HG02852 (cell line): ENCODE results near the gene ZNF304.
"Not testable (repeated sequence)": the region's sequence is repeated elsewhere in the genome, so short reads cannot be mapped to it uniquely, and the experiment has no call there.

Source experiments
- ATAC-seq: cut with Tn5 transposase; IDR thresholded peaks from one replicate; pipeline ENCODE4 v1.9.1; 2021; ENCODE audit warnings: mild to moderate bottlenecking, moderate library complexity; ENCODE audit not compliant: unreplicated experiment

ZNF304 gene

DNA sequence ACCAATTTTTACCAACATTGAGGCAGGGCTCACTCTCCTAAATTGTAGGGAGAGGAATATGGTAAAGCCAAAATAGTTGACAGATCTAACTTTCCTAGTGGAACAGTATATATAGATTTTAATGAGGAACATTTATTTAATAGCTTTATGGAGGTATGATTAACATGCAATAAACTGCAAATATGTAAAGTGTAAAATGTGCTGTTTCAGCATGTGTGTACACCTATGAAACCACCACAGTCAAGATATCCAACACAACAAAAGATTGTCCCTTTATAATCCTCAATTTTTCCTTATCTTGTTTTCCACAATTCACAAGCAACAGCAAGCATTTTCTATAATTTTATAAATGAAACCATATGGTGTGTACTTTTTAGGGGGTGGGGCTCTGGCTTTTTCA lies 8.2 kb downstream of the ZNF304 start:
- ATAC-seq, result no peak

DNA sequence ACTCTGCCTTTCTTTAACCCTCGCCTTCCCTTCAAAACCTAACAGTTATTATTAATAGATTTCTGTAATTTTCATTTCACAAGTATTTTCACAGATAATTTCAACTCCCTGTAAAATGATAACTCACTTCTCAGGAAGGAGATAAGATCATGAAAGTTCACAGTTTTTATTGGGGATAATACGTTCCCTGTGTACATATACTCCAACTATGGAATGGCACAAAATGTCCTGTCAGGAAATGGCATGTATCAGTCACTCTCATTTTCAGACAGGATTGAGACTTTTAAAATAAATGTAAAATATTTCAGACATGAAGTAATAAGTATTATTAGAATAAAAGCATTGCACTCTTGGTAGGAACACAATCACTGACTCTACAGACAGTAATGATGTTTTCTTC lies 11.3 kb downstream of the ZNF304 start:
- no peak for ATAC-seq

DNA sequence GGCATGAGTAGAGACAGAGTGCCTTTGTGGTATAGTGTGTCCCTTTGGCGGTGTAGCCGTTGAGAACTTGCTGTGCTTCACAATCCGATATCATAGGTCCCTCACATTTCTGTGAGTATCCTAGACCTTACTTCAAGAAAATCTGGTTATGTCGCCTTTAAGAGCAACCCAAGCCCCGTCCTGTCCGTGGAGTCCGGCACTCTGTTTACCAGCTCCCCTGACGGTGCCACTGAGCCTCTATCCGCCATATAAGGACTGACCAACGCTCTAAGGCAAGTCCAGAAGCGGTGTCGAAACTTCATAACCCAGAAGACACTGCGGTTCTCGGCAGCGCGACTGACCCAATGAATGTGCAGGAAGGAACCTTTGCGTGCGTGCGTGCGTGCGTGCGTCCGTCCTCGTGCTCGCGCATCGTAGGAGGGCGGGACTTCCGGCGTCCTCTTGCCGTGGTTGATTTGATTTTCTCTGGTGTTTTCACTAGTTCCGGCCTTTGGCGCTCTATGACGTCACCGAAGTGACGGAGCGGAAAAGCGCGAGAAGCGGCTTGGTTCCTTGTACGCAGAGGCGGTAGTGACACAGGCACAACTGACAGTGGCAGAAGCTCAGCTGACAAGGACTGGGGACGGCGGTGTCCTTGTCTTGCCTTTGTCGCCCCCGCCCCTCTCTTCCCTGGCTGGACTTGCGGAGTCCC lies 12.1 kb downstream of the ZNF304 start, which contains the start of the genes TRAPPC2B and ZNF547:
Gene TRAPPC2B, plus strand, starts transcription at position 555 of the 691 bp plus-strand sequence. CDS start 1,283 bp downstream, outside the sequence.
Gene ZNF547, plus strand, starts transcription at position 555 of the 691 bp plus-strand sequence. CDS start 5,005 bp downstream, outside the sequence.
- peak; percentile 93 for ATAC-seq

DNA sequence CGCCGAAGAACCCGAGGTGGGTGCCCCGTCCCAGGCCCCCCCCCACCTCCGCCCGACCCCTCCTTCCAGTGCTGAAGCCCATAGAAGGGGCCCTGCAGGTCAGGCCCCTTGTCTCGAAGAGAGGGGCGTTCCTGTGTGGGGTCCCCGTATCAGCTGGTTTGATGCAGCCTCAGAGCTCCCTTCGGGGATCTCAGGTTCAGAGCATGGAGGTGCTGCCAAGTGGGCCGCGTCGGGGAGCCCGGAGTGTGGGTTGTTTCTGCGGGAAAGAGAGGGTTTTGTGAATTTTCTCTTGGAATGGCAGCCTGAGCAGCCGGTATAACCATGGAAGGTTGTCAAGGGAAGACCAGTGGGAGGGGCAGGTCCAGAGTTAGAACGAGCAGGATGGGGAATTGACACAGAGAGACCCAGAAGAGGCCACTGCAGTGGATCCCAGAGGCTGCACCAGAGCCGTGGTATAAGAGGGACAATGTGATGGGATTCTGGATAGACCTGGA lies 12.7 kb downstream of the ZNF304 start:
- ATAC-seq, result peak; percentile 27

DNA sequence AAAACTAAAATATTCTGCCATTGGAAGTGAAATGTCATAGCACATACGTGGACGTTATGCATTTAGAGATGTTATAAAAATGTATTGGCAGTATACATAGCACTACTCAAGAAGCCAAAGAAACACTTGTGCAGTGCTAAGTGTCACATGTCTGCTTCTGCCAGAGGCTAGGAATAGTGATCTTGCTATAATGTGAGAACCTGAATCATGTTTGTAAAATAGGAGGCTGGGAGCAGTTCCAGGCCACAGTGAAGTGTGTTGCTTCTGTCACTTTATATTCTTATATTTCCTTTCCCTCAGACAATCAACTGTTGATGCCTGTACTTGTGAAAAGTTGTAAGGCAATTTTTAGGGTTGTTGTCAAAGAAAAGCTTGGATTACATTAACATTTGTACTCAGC lies 15.7 kb downstream of the ZNF304 start:
- ATAC-seq, result no peak

DNA sequence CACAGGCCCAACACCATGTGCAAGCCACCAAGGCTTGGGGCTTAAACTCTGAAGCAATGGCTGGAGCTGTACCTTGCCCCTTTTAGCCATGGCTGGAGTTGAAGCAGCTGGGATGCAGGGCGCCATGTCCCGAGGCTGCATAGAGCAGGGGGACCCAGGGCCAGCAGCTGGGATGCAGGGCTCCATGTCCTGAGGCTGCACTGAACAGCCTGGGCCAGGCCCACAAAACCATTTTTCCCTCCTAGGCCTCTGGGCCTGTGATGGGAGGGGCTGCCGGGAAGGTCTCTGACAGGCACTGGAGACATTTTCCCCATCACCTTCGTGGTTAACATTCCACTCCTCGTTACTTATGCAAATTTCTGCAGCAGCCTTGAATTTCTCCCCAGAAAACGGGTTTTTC lies 23.1 kb downstream of the ZNF304 start:
- ATAC-seq, result no peak

DNA sequence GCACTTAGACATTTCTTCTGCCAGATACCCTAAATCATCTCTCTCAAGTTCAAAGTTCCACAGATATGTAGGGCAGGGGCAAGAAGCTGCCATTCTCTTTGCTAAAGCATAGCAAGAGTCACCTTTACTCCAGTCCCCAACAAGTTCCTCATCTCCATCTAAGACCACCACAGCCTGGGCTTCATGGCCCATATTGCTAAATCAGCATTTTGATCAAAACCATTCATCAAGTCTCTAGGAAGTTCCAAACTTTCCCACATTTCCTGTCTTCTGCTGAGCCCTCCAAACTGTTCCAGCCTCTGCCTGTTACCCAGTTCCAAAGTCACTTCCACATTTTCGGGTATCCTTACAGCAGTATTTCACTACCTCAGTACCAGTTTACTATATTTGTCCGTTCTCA lies 23.6 kb downstream of the ZNF304 start:
- not testable (repeated sequence) for ATAC-seq

DNA sequence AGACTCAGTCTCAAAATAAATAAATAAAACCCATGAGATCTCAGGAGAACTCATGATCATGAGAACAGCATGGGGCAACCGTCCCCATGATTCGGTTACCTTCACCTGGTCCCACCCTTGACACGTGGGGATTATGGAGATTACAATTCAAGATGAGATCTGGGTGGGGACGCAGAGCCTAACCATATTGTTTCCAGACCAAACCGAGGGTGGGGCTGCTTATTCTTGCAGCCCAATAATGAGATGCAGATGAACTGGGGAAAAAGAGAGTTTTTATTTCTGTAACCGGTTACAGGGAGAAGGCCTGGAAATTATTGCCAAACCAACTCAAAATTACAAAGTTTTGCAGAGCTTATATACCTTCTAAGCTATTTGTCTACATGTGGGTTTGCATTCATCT lies 25.1 kb downstream of the ZNF304 start:
- no peak for ATAC-seq

DNA sequence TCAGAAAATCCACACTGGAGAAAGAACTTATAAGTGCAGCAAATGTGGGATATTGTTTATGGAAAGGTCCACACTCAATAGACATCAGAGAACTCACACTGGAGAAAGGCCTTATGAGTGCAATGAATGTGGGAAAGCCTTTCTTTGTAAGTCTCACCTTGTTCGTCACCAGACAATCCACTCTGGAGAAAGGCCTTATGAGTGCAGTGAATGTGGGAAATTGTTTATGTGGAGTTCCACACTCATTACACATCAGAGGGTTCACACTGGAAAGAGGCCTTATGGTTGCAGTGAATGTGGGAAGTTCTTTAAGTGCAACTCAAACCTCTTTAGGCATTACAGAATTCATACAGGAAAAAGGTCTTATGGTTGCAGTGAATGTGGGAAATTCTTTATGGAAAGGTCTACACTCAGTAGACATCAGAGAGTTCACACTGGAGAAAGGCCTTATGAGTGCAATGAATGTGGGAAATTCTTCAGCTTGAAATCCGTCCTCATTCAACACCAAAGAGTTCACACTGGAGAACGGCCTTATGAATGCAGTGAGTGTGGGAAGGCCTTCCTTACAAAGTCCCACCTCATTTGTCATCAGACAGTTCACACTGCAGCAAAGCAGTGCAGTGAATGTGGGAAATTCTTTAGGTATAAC lies 26.6 kb downstream of the ZNF304 start:
- ATAC-seq, result no peak

DNA sequence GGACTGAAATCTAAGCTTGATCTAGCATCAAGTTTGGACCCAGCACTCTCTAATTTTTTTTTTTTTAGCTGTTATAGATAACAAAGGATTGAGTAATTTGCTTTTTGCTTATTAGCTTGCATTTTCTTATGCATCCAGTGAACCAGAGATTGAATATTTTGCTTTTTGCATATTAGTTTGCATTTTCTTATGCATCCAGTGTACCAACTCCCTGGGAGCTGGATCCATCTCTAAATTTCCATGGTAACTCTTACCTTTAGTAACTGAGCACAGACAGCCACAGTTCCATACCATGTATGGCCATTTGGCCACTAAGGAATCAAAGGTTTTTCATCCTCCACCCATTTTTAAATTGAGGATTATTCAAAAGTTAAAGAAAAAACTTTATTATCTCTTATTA lies 29.9 kb downstream of the ZNF304 start:
- ATAC-seq, result no peak

DNA sequence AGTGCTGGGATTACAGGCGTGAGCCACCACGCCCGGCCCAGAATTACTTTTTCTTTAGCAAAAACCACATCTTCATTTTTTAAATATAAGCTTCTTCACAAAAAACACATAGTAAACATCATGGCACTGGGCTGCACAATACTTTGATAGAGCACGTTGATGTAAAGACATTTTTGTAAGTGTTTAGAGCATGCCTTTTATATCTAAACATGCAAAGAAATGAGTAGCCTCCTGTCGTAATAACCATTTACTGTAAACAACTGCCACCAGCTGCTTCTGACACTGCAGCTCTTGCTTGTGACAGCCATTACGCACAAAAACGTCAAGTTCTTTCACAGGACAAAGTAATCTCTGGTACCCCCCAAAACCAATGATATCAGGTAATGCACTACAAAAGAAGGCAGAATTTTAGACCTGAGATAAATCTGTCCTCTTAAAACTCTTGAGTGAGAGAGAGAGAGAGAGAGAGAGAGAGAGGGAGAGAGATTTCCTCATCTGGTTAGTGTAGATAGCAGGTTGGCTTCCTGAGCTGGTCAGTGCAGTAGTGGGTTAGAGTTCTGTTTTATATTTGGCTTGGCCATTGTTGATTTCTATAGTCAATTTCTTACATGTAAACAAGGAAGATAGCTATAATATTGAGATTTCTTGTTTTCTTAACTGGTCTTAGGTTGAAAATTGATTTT lies 31.9 kb downstream of the ZNF304 start:
- ATAC-seq, result no peak

DNA sequence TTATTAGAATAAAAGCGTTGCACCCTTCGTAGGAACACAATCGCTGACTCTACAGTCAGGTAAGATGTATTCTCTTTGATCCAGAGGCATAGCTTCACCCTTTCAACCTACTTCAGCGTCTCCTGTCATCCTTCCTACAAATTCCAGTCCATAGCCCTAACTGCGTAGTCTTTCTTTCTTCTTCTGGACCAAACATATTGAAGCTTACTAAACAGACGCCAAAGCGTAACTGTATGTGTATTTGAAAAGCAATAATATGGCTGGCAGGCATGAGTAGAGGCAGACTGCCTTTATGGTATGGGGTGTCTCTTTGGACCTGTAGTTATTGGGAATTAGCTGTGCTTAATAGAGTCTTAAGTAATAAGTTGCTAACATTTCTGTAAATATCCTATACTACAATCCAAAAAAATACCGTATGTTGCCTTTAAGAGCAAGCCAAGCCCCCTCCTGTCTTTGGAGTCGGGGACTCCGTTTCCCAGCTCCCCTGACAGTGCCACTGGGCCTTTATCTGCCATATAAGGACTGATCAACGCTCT lies 38.2 kb downstream of the ZNF304 start:
- ATAC-seq, result no peak

DNA sequence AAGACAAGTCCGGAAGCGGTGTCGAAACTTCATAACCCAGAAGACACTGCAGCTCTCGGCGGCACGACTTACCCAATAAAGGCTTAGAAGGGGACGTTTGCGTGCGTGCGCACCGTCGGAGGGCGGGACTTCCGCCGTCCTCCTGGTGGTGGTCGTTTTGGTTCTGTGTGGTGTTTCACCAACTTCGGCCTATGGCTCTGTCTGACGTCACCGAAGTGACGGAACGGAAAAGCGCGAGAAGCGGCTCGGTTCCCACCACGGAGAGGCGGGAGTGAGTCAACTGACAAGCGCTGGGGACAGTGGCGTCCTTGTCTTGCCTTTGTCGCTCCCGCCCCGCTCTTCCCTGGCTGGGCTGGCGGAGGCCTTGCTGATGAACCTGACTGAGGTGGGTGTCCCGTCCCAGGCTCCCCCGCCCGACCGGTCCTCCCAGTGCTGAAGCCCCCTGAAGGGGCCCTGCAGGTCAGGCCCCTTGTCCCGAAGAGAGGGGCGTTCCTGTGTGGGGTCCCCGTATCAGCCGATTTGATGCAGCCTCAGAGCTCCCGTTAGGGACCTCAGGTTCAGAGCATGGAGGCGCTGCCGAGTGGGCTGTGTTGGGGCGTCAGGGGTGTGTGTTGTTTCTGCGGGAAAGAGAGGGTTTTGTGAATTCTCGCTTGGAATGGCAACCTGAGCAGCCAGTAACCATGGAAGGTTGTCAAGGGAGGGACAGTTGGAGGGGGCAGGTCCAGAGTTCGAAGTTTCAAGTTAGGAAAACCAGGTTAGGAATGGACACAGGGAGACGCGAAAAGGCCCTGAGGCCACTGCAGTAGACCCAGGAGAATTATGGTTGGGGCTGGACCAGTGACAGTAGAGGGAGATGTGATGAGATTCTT lies 38.9 kb downstream of the ZNF304 start, which contains the start of gene ZNF548:
Gene ZNF548, plus strand, starts transcription at position 125 of the 869 bp plus-strand sequence. Its CDS starts 246 bp downstream, at position 371.
- peak; percentile 98 for ATAC-seq

DNA sequence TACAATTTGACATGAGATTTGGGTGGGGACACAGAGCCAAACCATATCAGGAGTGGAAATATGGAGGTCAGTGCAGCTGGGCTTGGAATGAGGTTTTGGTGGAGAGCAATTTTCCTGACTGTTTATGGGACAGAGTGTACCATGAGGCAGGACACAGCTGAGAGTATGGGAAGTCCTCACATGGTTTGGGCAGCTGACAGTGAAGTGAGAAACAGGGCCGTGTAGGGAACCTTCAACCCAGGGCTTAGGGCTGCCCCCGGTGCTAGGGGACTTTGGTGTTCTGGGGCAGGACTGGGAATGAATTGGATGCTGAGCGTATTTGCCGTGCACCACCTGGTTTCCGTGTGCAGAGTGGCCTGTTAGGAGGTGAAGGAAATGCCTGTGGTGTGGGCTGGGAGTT lies 44.6 kb downstream of the ZNF304 start:
- no peak for ATAC-seq

DNA sequence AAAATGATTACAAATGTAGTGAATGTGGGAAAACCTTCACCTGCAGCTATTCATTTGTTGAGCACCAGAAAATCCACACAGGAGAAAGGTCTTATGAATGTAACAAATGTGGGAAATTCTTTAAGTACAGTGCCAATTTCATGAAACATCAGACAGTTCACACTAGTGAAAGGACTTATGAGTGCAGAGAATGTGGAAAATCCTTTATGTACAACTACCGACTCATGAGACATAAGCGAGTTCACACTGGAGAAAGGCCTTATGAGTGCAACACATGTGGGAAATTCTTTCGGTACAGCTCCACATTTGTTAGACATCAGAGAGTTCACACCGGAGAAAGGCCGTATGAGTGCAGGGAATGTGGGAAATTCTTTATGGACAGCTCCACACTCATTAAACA lies 47.8 kb downstream of the ZNF304 start:
- ATAC-seq, result no peak

DNA sequence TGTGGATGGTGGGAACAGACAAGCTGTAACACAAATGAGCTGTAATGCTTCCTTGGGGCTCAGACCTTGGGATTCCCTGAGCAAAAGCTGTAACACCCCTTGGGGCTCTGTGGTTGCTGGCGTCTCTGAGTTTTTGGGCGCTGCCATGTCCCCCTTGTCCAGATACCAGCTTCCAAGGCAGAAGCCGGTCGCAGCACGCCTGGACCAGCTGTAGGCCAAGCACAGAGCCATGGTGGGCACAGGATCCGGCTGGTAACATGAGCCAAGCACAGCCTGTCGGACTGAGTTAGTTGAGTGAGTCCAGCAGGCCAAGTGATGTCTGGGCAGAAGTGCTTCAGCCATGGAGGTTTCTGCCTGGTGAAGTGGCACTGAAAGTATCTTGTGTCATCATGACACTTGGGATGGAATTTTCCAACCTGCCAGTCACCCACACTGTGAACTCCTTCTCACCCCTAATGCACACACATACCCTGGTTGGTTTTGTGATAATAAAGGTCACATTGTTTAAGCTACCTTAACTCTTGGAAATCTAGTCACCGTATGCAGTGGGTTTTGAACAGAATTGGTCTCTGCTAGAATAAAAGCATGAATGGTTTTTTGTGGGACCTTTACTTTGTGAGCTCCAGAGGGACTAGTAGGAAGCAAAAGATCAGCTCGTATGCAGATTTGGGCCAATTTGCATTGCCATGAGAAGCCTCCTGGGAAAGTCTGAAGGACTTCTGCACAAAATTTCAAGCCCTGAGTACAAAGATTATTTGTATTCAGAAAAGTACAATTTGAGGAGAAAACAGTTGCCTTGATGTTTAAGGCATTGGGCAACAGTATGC lies 52.9 kb downstream of the ZNF304 start:
- ATAC-seq, result no peak

DNA sequence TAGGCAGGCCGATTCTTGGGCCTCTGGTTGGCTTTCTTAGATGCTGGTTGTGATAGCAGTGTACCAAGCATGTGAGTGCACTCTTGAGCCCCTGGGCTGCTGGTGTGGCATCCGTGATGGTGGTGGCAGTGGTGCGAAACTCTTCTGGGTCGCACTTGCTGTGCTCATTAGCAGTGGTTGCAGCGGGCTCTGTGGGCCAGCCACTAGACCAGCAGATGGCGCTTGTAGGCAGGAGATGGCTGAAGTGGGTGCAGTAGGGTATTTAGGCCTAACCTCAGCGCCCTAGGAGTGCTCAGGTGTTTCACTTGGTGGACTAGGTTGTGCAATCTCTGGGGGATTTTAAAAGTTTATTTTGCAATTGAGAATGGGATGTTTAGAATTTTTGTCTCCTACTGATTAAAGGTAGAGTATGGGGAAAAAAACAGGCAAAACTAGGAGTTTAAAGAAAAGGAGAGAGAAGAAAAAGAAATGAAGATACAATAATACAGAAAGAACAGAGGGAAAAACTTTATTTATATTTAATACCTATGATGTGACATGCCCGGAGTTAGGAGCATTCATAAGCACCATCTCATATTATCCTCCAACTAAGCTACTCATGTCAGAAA lies 55.5 kb downstream of the ZNF304 start:
- peak; percentile 43 for ATAC-seq
